ENCODE results near the gene IL11. TPM values are rescaled to one million over a fixed set of nuclear protein-coding genes. Genes with fewer than 3 reads are reported as not detected.
A peak's percentile ranks its signal among the peaks of the same experiment; 100 is the strongest.

IL11 gene
- total and polyA plus RNA-seq, 10 donors: 0.04 to 0.23 (median 0.06) TPM; not detected in 7

DNA sequence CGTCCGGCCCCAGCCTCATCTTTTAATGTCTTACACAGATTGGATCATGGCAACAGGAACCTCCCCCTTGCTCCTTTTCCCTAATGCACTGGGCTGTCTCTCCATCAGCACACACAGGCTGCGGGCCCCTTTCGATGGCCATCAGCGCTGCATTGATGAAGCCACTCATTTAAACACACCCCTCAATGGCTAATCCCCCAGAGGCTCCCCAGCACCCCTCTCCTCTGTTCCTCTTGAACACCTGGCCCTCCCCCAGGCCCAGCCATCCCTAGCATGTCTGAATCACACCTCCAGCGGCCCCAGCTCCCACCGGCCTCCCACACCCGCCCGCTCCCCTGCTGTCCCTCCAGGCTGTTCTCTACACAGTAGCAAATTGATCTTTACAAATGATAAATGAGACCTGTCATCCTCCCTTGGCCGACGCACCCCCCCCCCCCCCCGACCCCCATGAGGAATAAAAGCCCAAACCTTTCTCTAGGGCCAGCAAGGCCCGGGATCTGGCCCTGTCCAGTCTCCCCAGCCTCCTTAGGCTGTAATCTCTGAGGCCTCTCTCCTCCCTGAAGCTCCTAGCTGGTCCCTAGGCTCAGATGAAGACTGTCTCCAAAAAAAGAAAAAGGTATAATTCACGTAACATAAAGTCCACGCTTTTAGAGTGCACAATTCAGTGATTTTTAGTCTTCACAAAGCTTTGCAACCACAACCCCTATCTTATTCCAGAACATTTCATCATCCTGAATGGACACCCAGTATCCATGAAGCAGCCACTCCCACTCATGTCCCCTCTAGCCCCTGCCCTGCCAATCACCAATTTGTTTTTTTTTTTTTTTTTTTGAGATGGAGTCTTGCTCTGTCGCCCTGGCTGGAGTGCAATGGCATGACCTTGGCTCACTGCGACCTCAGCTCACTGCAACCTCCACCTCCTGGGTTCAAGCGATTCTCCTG is 22.8 kb upstream of the IL11 start:
- H3K27me3 ChIP-seq (replicated peaks in 1 of 7): no peaks in the 10 kb centered on the region
- DNase-seq: no peak
- H3K36me3 ChIP-seq: peaks cover 4 to 48% (median 34%) of the 10 kb centered on the region in 6 donors
- H3K4me3 ChIP-seq: no peak overlapping the region
- peak in 1 of 3 donors; percentile 1 for TF ChIP-seq POLR2AphosphoS5 (IDR thresholded peaks at IDR 0.05)
- TF ChIP-seq, protein P1, sequence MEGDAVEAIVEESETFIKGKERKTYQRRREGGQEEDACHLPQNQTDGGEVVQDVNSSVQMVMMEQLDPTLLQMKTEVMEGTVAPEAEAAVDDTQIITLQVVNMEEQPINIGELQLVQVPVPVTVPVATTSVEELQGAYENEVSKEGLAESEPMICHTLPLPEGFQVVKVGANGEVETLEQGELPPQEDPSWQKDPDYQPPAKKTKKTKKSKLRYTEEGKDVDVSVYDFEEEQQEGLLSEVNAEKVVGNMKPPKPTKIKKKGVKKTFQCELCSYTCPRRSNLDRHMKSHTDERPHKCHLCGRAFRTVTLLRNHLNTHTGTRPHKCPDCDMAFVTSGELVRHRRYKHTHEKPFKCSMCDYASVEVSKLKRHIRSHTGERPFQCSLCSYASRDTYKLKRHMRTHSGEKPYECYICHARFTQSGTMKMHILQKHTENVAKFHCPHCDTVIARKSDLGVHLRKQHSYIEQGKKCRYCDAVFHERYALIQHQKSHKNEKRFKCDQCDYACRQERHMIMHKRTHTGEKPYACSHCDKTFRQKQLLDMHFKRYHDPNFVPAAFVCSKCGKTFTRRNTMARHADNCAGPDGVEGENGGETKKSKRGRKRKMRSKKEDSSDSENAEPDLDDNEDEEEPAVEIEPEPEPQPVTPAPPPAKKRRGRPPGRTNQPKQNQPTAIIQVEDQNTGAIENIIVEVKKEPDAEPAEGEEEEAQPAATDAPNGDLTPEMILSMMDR (IDR thresholded peaks at IDR 0.05 in 8 of 11, conservative IDR thresholded peaks at IDR 0.05 in 3 of 11): no peak
- H3K9me3 ChIP-seq: no peaks in the 10 kb centered on the region
- intact Hi-C loops (cut with DNase I; ENCODE audit: low total_unique reads): no loop called here
- WGBS, 5 donors: 81 to 88% (median 85%) methylated on average over 18 of the region's 18 CpGs
- H3K27ac ChIP-seq: no peak overlapping the region
- peaks cover 14 to 38% (median 26%) of the 10 kb centered on the region in 6 donors for H3K4me1 ChIP-seq

DNA sequence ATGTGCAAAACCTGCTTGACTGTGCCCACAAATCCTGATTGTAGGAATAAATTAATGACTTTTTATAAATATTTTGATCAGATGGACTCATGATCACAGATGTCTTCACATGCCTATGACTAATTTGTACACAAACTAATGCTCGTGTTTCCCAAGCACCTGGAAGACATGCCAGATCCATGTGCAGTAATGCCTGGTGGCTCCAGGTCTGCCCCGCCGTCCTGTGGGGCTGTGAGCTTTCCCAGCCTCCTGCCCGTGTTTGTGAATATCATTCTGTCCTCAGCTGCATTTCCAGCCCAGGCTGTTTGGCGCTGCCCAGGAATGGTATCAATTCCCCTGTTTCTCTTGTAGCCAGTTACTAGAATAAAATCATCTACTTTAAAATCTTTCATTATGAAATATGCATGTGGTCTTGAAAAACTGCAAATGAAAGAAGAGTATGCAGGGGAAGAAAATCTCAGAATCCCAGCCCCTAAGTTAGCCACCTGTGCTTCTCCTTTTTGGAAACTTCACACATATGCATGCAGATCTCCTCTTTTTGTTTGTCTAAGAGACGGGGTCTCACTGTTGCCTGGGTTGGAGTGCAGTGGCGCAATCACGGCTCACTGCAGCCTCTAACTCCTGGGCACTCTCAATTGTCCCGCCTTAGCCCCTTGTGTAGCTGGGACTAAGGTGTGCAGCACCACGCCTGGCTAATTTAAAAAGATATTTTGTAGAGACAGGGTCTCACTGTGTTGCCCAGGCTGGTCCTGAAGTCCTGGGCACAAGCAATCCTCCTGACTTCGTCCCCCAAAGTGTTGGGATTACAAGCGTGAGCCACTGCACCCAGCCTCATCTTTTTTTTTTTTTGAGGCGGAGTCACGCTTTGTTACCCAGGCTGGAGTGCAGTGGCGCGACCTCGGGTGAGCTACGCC is 21.7 kb upstream of the IL11 start:
- Histone ChIP-seq H3K4me3 (no peak overlapping the region), H3K36me3 (peaks cover 4 to 60% (median 46%) of the 10 kb centered on the region in 6 donors), H3K27ac (no peak overlapping the region), H3K27me3 (replicated peaks in 1 of 7) (no peaks in the 10 kb centered on the region), H3K9me3 (no peaks in the 10 kb centered on the region), H3K4me1 (peaks cover 25 to 49% (median 36%) of the 10 kb centered on the region in 6 donors)
- intact Hi-C loops (cut with DNase I; ENCODE audit: low total_unique reads): no loop called here
- TF ChIP-seq POLR2A (IDR thresholded peaks at IDR 0.05): no peak
- no peak for TF ChIP-seq POLR2AphosphoS5 (IDR thresholded peaks at IDR 0.05)
- TF ChIP-seq, protein P1 (IDR thresholded peaks at IDR 0.05 in 8 of 11, conservative IDR thresholded peaks at IDR 0.05 in 3 of 11): no peak
- 75 to 92% (median 87%) methylated on average over 18 of the region's 18 CpGs for WGBS, 5 donors
- DNase-seq: no peak

DNA sequence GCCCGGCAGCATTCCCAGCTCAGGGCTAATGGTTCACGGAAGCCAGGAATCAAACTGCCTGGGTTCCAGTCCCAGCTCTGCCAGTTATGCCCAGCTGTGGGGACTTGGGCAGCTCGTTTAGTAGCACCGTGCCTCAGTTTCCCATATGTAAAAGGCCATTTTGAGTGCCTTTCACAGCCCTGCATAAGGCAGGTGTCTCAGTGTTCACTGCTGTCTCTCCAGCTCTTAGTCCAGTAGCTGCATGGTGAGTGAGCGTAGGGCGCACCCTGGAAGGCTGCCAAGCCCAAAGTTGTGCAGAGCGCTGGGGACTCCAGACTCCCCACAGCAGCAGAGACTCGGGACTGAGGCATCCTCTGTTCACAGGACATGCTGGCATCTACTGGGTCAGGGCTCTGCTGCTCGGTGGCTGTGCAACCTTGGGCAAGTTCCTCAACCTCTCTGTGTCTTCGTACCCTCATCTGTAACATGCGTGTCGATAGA is 21.0 kb upstream of the IL11 start:
- H3K4me3 ChIP-seq: no peak overlapping the region
- H3K27me3 ChIP-seq (replicated peaks in 1 of 7): no peaks in the 10 kb centered on the region
- H3K4me1 ChIP-seq: peaks cover 28 to 56% (median 42%) of the 10 kb centered on the region in 6 donors
- TF ChIP-seq POLR2A (IDR thresholded peaks at IDR 0.05) (no peak), POLR2AphosphoS5 (IDR thresholded peaks at IDR 0.05) (peak; percentile 32 to 54 (median 52))
- TF ChIP-seq, protein P1 (IDR thresholded peaks at IDR 0.05 in 8 of 11, conservative IDR thresholded peaks at IDR 0.05 in 3 of 11): no peak
- no peaks in the 10 kb centered on the region for H3K9me3 ChIP-seq
- peak overlapping the region in 1 of 8 donors; percentile 8 for H3K27ac ChIP-seq
- DNase-seq: no peak
- intact Hi-C loops (cut with DNase I; ENCODE audit: low total_unique reads): no loop called here
- H3K36me3 ChIP-seq: peaks cover 4 to 64% (median 48%) of the 10 kb centered on the region in 6 donors
- WGBS, 5 donors: 78 to 92% (median 82%) methylated on average over 10 to 12 of the region's 12 CpGs
